Measurements from ENCODE around the gene SLC25A3.
"Not testable (repeated sequence)": the region's sequence is repeated elsewhere in the genome, so short reads cannot be mapped to it uniquely, and the experiment has no call there.

SLC25A3 gene

DNA sequence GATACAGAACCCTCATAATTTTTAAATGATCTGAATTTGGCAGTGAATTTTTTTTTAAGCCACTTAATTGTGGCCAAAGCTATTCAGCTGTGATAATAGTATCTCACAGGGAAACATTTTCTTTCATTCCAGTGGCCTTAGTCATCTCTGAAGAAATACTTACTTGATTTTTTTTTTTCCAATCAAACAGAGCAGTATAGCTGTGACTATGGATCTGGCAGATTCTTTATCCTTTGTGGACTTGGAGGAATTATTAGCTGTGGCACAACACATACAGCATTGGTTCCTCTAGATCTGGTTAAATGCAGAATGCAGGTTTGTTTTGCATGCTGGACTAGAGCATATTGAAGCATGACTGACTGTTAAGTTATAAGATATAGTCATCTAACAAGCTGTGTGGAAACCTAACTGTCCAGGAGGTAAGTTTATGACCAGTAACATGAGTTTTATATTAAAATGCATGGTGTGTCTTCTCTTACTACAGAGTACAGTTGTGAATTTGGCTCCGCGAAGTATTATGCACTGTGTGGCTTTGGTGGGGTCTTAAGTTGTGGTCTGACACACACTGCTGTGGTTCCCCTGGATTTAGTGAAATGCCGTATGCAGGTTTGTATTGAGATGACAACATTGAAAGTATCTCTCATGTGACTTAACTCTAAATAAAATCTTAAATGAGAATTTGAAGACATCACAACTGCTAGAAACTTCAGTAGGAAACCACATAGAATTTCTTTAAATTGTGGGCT, 1.9 kb downstream of the SLC25A3 start:
- no peak for DNase-seq

DNA sequence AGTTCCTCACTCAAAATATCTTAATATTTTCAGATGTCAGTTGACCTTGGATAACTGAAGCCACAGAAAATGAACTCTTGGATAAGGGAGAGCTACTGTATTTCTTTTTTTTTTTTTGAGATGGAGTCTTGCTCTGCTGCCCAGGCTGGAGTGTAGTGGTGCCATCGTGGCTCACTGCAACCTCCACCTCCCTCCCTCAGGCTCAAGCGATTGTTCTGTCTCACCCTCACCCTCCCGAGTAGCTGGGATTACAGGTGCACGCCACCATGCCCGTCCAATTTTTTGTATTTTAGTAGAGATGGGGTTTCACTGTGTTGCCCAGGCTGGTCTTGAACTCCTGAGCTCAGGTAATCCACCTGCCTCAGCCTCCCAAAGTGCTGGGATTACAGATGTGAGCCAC, 3.8 kb downstream of the SLC25A3 start:
- not testable (repeated sequence) for DNase-seq

DNA sequence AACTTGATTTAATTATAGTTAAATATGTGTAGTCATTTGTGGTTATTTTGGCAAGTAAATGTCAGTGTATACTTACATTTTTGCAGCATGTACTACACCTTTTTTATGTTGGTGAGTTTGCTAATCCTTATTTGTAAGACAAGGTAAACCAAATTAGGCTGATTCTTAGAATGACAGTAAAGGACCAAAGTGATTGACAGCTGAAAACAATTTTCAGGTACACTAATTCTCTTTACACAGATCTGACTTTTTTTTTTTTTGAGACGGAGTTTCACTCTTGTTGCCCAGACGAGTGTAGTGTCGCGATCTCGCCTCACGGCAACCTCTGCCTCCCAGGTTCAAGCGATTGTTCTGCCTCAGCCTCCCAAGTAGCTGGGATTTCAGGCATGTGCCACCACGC, 8.4 kb downstream of the SLC25A3 start:
- DNase-seq, result no peak

DNA sequence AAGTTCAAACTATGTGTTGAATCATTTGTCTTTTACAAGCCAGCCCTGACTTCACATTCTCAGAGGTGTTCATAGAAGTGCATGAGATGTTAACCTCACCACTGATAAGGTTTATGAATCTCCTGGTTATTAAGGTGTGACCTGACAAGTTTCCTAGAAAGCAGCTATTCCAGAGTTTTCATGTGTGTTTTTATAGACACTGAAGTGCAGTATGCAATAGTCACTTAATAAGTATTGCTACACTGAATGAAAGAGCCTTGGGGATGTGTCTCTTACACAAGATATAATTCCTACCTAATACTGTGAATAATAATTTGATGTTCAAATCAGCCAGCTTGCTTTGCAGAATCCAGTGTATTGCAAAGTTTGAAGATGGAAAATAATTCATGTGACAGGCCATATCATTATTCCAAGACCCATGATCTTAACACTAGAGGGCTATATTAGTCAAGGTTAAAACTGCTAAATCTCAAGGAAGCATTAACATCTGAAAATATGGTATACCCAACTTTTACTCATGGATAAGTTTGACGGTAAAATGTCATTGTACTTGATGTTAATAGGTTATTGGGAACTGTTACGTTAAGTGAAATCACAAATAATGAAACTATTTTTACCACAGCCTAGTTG, 13.0 kb downstream of the SLC25A3 start:
- no peak for DNase-seq

DNA sequence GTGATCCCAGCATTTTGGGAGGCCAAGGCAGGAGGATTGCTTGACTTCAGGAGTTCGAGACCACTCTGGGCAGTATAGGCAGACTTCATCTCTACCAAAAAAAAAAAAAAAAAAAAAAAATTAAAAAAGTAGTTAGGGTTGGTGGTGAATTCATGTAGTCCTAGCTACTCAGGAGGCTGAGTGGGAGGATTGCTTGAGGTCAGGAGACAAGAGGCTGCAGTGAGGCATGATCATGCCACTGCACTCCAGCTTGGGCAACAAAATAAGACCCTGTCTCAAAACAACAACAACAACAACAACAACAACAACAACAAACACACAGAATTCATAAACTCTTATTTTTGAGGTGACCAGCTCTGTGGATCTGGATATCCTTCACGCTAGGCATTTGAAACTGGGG, 17.1 kb downstream of the SLC25A3 start:
- DNase-seq, result no peak

DNA sequence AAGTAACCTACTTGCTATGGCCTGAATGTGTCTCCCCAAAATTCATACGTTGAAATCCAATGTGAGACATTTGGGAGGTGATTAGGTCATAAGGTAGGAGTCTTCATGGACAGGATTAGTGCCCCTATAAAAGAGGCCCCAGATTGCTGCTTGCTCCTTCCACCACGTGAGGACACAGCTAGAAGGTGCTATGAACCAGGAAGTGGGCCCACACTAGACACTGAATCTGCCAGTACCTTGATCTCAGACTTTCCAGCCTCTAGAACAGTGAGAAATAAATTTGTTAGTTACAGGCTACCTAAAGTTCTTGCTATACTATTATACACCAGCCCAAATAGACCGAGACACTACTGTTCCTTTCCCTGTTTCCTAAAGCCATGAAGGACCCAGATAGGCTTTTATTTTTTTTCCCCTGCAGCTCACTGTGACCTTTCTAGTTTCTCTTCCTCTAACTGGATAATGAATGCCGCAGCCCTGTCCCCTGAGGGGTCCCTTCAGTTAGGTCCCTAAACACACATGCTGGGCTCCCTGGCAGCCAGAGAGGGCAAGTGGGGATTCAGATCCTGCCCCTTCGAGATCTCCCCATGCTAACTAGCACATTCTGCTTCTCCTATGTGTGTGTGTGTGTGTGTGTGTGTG, 19.3 kb downstream of the SLC25A3 start:
- no peak for DNase-seq

DNA sequence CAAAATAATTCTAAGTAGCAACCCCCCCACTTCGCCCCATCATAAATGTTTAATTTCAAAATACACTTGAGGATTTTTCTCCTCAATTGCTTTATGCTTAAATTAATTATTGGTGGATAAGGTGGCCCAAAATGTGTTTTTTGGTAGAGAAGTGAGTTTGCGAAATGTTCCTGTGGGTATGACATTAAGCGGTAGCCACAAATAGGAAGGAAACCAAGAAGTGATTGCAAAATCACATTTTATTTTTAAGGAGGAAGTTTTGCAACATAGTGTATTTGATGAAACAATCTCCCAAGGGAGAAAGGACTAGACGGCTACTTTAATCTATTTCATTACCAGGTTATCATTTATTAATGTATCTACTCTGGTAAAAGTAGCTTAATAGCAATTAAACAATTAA, 25.5 kb downstream of the SLC25A3 start:
- DNase-seq, result no peak

DNA sequence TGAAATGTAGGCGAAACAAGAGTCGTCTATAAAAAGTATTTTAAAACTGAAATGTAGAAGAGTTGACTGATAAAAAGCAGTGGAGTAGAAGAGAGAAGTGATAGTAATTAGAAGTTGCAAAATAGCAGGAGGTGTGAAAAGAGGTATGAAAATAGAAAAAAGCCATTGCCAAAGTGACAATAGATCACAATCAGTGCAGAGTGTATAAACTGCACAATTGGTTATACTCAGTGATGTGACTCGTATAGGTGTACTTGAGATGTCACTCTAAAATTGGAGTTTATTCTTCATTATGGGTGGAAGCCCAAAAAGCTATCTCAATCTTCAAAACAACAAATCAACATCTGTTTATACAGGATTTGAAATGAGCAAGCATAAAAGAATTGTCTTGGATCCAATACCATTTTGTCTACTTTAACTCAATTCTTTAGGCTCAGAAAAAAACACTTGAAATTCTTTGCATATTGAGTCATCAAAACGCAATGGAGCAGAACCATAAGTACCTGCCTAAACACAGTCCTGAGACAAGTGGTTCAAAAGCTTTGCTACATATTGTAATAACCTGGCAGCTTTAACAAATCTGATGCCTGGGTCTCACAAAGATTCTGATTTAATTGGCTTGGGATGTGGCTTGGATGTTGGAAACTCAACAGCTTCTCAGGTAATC, 42.3 kb downstream of the SLC25A3 start:
- DNase-seq, result no peak

DNA sequence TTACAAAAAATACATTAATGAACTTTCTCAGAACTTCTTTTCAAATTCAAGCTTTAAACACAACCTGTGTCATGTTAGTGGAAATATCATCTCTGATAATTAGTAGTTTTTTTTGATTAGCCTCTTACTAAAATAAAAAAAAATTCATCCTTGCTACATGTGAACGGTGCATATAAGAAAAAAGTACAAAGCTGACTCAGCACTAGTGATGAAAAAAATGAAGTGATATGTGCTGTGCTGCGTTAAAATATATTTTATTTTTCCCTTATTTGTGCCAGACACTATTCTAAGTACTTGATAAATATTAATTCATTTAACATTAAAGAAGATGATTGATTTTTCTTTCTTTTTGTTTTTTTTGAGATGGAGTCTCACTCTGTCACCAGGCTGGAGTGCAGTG, 43.6 kb downstream of the SLC25A3 start:
- DNase-seq, result no peak

DNA sequence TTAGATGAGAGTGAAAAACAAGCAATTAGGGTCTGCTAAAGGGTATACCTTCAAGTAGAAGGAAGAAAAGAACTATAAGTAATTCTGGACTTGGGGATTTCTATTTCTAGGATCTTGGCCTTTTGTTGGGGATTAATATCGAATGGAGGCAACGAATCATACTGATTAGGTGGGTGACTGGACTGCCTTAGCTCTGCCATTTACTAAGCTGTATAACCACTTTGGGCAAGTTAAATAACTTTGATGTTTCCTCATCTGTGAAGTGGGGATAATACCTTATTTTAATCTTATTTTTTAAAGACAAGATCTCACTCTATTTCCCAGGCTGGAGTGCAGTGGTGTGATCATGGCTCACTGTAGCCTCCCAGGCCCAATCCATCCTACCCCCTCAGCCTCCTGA, 44.5 kb downstream of the SLC25A3 start:
- DNase-seq, result no peak

DNA sequence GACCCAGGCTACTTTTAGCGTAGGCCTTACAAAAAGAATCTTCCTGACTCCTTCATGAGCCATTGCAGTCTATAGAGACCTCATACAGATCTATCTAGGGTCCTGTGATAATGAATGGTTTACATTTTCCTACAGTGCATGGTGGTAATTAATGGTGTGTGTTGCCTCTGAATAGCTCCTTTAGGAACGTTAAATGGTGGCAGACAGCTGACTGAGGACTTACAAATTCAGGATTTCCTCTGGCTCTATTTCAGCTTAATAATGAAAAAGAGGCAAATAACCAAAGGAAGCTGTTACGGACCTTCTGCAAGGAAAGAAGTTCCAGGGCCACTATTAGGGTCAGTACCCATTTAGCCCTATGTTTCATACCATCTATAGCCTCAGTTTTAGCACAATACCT, 46.0 kb downstream of the SLC25A3 start:
- DNase-seq, result no peak

DNA sequence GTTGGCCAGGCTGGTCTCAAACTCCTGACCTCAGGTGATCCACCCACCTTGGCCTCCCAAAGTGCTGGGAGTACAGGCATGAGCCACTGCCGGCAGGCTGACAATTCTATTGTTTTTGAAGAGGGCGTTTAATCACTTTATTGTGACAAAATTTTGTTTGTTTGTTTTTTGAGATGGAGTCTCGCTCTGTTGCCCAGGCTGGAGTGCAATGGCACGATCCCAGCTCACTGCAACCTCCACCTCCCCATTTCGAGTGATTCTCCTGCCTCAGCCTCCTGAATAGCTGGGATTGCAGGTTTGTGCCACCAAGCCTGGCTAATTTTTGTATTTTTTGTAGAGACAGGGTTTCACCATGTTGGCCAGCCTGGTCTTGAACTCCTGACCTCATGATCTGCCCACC, 49.3 kb downstream of the SLC25A3 start:
- DNase-seq, result not testable (repeated sequence)

DNA sequence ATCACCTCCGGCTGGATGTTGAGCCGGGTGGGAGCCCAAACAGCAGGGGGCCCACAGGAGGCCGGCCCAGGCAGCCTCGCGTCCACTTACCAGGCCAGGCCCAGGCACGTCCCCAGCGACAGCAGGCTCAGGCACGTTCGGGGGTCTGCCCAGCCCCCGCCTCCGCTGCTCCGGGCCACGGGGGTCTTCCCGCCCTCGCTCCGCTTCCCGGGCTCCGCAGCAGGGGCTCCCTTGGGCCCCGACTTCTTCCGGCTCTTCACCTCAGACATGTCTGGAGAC, 50.9 kb downstream of the SLC25A3 start:
- no peak for DNase-seq

DNA sequence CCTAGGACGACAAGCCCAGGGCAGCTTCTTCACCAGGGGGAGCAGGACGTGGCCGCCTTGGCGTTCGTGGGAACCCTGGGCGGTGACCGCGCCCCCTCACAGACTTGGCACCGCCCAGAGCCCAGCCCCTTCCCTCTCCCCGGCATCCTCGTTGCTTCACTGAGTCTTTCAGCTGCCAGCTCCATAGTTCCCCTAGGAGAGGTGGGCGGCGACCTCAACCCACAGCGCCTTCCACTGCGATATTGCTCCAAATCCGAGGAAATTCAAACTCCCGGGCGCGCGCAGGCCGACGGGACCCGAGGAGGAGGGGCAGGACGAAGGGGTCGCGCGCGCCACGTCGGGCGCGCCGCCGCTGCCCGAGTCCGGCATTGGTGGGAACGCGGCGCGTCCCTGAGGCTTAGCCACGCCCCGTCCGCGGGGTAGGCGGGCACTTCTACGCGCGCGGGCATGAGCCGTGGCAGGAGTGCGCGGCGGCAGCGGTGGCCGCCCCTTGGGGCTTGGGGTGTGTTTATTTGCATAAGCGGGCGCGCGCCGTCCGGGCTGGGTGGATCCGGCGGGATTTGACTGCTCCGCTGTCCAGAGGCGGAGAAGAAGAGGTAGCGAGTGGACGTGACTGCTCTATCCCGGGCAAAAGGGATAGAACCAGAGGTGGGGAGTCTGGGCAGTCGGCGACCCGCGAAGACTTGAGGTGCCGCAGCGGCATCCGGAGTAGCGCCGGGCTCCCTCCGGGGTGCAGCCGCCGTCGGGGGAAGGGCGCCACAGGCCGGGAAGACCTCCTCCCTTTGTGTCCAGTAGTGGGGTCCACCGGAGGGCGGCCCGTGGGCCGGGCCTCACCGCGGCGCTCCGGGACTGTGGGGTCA, 51.5 kb downstream of the SLC25A3 start, which contains the start of the genes APAF1 and IKBIP:
Gene APAF1, plus strand, starts transcription at position 579 of the 860 bp plus-strand sequence. CDS start 3,070 bp downstream, outside the sequence.
Gene IKBIP, minus strand, starts transcription at position 77 of the 860 bp plus-strand sequence. CDS start 87 bp downstream, outside the sequence.
- peak; percentile 62 for DNase-seq

DNA sequence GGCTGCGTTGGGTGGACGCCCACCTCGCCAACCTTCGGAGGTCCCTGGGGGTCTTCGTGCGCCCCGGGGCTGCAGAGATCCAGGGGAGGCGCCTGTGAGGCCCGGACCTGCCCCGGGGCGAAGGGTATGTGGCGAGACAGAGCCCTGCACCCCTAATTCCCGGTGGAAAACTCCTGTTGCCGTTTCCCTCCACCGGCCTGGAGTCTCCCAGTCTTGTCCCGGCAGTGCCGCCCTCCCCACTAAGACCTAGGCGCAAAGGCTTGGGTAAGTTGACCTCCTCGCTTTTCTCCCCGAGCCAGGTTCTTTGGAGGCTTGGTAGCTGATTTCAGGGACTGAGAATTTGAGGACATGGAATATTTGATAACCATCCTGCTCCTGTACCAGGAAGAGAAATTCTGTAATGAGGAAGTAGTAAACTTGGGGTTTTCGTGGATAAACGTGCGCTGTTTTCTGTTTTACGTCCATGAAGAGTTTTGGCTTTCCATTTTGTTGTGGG, 52.1 kb downstream of the SLC25A3 start:
- DNase-seq, result no peak

DNA sequence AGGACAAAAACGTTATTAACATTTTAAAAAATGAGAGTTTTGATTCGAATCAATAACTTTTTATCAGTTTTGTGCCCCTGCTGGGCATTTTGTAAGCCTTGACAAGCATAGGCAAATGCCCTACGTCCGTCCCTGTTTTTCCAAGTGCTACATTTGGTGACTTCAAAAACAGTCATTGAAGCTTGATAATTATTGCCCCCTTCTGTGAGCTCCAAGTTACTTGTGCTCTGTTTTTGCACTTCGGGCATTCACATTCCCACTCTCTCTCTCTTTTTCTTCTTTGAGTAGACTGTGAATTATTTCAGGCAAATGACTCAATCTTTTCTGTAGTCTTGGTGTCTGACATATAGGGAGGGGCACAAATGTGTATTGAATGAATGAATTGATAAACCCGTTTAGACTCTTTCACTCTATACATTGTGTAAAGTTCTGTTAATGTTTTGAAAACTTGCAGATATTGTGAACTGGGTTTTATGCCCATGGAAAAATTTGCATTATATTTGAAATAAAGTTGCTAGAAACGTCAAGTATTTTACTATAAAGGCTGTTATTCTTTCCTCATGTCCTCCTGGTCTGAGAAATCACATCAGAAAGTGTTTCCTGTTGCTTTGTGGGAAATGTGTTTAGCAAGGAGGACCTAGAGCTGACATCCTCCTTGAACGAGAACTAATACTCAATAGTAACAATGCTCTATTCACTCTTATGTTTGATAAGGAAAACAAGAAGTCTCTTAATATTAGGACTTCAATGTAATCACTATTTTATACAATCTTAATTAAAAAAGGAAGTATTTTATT, 53.0 kb downstream of the SLC25A3 start:
- no peak for DNase-seq

DNA sequence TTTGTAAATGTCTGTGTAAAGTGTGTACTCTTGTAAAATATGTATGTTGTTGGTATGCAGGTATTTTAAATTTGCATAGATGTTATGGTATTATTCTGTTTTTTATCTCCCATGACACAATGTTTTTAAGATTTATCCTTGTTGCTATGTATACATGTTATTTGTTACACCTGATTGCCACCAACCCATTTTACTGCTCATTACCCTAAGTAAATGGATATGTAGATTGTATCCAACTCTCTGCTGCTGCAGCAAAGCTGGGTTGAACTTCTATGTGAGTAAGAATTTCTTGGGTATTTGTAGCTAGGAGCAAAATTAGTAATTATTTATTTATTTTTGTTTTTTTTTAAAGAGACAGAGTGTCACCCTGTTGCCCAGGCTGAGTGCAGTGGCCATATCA, 57.8 kb downstream of the SLC25A3 start:
- no peak for DNase-seq

DNA sequence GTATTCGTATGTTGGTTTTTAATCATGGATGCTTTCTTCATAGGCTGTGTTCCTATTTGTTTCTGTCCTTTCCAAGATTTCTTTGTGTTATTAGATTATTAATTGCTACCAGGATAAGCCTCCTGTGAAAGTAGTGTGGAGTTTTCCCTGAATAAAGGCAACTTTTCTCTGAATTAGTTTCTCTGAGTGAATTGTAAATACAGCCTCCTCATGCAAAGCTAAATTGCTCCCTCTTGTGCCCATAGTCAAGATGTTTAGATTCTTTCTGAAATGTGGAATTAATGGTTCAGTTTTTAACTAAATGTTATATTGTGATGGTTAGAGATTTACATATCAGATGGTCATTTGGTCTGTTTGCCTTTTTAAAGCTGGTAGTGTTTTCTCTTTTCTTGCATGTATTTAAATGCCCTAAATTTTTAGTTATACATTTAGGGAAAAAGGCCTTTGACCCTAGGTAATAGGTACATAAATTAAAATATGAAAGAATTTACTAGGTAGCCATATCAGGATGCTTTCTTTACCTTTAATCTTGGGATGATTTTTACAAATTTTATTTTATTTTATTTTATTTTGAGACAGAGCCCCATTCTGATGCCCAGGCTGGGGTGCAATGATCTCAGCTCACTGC, 60.5 kb downstream of the SLC25A3 start:
- DNase-seq, result no peak
